Endodermal cell (in vitro differentiated cells): ENCODE results near the gene PRPSAP2. TPM values are rescaled to one million over a fixed set of nuclear protein-coding genes. Genes with fewer than 3 reads are reported as not detected.

Source experiments
- DNase-seq: peaks from one replicate; pipeline ENCODE4 v3.0.0-alpha.2; 2017
- H3K27ac ChIP-seq: 2 replicates; pipeline ENCODE4 v1.5.1; 2013; ENCODE audit warnings: mild to moderate bottlenecking, low read depth, low read length, moderate library complexity
- H3K27me3 ChIP-seq: 2 replicates; pipeline ENCODE4 v1.6.1; 2013; ENCODE audit warnings: mild to moderate bottlenecking, low read length, moderate library complexity; ENCODE audit not compliant: insufficient read depth, control insufficient read depth, poor library complexity, severe bottlenecking
- H3K36me3 ChIP-seq: 2 replicates; pipeline ENCODE4 v1.7.0; 2013; ENCODE audit warnings: mild to moderate bottlenecking, low read length, moderate library complexity; ENCODE audit not compliant: control insufficient read depth, insufficient read depth
- H3K4me1 ChIP-seq: one replicate; pipeline ENCODE4 v1.7.0; 2013; ENCODE audit warnings: low read length; ENCODE audit not compliant: control insufficient read depth, insufficient read depth
- H3K4me3 ChIP-seq: 2 replicates; pipeline ENCODE4 v1.5.1; 2013; ENCODE audit warnings: mild to moderate bottlenecking, low read length, moderate library complexity
- H3K9ac ChIP-seq: 2 replicates; pipeline ENCODE4 v1.6.1; 2013; ENCODE audit warnings: mild to moderate bottlenecking, low read length, moderate library complexity; ENCODE audit not compliant: poor library complexity, severe bottlenecking; ENCODE audit errors: extremely low read depth
- H3K9me3 ChIP-seq: 2 replicates; pipeline ENCODE4 v1.6.1; 2013; ENCODE audit warnings: mild to moderate bottlenecking, low read length, moderate library complexity; ENCODE audit not compliant: control insufficient read depth
- H3K27ac Mint-ChIP-seq: 2 replicates; pipeline ENCODE4 v1.8.0; 2020; ENCODE audit warnings: mixed read lengths
- H3K27me3 Mint-ChIP-seq: 2 replicates; pipeline ENCODE4 v1.8.0; 2021; ENCODE audit warnings: mild to moderate bottlenecking, mixed read lengths; ENCODE audit not compliant: insufficient read depth
- H3K36me3 Mint-ChIP-seq: 2 replicates; pipeline ENCODE4 v1.8.0; 2020; ENCODE audit warnings: low read depth, mixed read lengths
- H3K4me1 Mint-ChIP-seq: 2 replicates; pipeline ENCODE4 v1.8.0; 2020; ENCODE audit warnings: mixed read lengths
- H3K4me3 Mint-ChIP-seq: 2 replicates; pipeline ENCODE4 v1.8.0; 2020; ENCODE audit warnings: mild to moderate bottlenecking, moderate library complexity, mixed read lengths
- H3K9me3 Mint-ChIP-seq: 2 replicates; pipeline ENCODE4 v1.8.0; 2020; ENCODE audit warnings: mild to moderate bottlenecking, mixed read lengths
- WGBS, 2 experiments: methylation state at CpG; one replicate each; pipeline versions ENCODE4 v1.1.5 to v1.1.7; 2013; ENCODE audit warnings: missing lambda C conversion rate in 2 of 2, mixed read lengths in 1 of 2; ENCODE audit not compliant: insufficient coverage in 1 of 2, insufficient read length in 1 of 2; 5-methylcytosine and 5-hydroxymethylcytosine counted together
- total RNA-seq, 2 donors: library from RNA; stranded (reverse); fragmentation: NEBNext Ultra II Directional in 1 of 2; extraction: Animal tissue kit (Norgen Biotek cat#: 25700) in 1 of 2; gene quantifications; 2 replicates in 1 of 2; 3 replicates in 1 of 2; pipeline ENCODE4 v1.2.1, GENCODE V29; 2021
- TF ChIP-seq, protein P1 (sequence below): fragments of 200-600 bp; sonication (generic); conservative IDR thresholded peaks from 2 replicates; pipeline ENCODE4 v1.5.0; 2021; ENCODE audit warnings: antibody characterized with exemption, mild to moderate bottlenecking

PRPSAP2 gene
- total RNA-seq, 2 donors from 2014 or later, result 51.3 to 57.6 TPM

DNA sequence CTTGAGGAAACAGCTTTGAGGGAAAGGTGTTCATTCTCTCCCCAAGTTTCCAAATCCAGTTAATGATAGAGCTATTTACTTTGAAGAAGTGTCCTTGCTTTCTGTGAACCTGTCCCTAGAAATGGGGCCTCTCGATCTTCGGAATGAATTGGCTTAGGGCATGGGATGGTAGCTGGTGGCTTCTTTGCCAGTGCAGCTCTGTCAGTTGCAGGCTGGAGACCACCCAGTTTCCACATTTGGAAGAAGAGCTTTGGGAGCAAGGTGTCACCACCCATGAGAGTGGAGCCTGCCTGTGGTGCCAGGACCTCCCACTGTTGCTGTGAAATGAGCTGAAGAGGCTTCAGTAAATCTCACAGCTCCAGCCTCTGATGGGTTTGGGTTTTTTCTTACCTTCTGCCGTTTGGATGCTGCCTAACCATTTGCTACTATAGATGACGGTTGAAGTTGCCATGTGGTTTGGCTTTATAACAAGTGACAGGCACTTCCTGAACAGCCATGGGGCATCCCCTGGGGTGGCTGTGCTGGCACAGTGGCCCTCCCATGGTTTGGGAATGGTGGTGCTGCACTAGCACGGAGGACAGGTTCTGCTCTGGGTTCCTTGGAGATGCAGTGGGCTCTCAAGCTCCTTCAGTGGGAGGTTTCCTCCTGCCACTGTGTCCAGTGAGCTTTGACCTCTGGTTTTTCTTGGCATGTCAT is 74.6 kb downstream of the PRPSAP2 start:
- DNase-seq, result no peak
- TF ChIP-seq, protein P1, sequence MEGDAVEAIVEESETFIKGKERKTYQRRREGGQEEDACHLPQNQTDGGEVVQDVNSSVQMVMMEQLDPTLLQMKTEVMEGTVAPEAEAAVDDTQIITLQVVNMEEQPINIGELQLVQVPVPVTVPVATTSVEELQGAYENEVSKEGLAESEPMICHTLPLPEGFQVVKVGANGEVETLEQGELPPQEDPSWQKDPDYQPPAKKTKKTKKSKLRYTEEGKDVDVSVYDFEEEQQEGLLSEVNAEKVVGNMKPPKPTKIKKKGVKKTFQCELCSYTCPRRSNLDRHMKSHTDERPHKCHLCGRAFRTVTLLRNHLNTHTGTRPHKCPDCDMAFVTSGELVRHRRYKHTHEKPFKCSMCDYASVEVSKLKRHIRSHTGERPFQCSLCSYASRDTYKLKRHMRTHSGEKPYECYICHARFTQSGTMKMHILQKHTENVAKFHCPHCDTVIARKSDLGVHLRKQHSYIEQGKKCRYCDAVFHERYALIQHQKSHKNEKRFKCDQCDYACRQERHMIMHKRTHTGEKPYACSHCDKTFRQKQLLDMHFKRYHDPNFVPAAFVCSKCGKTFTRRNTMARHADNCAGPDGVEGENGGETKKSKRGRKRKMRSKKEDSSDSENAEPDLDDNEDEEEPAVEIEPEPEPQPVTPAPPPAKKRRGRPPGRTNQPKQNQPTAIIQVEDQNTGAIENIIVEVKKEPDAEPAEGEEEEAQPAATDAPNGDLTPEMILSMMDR, result no peak
- H3K4me3 Mint-ChIP-seq, result no peak overlapping the region
- no peak overlapping the region for H3K27ac ChIP-seq
- 91 to 93% methylated on average over 2 to 5 of the region's 5 CpGs for WGBS, 2 experiments
- H3K9me3 ChIP-seq, result no peaks in the 10 kb centered on the region
- no peaks in the 10 kb centered on the region for H3K9me3 Mint-ChIP-seq
- no peaks in the 10 kb centered on the region for H3K4me1 ChIP-seq
- H3K36me3 Mint-ChIP-seq, result peaks cover 33% of the 10 kb centered on the region
- no peak overlapping the region for H3K27ac Mint-ChIP-seq
- H3K27me3 ChIP-seq, result no peaks in the 10 kb centered on the region
- no peaks in the 10 kb centered on the region for H3K27me3 Mint-ChIP-seq
- no peaks in the 10 kb centered on the region for H3K4me1 Mint-ChIP-seq
- H3K4me3 ChIP-seq, result no peak overlapping the region
- no peak overlapping the region for H3K9ac ChIP-seq
- H3K36me3 ChIP-seq, result peaks cover 29% of the 10 kb centered on the region

DNA sequence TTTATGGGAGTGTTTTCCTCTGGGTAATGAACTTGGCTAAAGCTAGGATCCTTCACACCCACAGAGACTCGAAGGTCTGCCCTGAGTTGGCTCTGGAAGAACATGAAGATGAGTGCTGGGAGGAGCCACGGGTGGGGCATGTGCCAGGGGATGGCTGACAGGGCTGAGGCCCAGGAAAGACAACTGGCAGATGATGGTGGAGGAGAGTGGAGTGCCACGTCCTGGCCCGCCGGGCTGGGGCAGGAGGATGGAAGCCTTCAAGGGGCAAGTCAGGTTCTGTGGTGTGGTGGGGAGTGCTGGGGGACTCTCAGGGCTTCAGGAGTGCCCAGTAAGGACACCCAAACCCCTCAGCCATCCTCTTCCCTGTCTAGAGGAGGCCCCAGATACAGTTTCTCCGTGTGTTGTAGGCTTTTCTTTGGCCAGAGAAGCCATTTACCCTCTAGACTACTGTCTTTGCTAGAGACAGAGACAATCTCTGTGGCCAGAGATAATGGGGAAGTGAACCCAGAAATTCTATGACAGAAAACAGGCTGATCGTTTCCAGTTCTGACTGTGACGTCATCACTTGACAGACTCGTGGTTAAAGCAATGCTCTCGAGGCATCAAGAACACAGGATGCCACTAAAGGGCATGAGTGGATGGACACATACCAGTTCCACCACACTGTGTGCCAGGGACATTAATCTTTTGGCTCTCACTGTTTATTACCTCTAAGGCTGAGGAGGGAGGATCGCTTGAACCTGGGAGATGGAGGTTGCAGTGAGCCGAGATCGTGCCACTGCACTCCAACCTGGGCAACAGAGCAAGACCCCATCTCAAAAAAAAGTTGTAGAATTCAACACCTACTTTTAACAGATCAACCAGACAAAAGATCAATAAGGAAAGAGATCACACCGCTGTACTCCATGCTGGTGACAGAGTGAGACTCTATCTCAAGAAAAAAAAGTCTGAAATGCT is 75.4 kb downstream of the PRPSAP2 start:
- H3K4me3 ChIP-seq, result no peak overlapping the region
- no peaks in the 10 kb centered on the region for H3K9me3 Mint-ChIP-seq
- TF ChIP-seq, protein P1, result no peak
- H3K27ac Mint-ChIP-seq, result no peak overlapping the region
- no peak for DNase-seq
- no peaks in the 10 kb centered on the region for H3K4me1 Mint-ChIP-seq
- H3K9me3 ChIP-seq, result no peaks in the 10 kb centered on the region
- no peak overlapping the region for H3K27ac ChIP-seq
- no peak overlapping the region for H3K4me3 Mint-ChIP-seq
- H3K9ac ChIP-seq, result no peak overlapping the region
- no peaks in the 10 kb centered on the region for H3K4me1 ChIP-seq
- H3K36me3 Mint-ChIP-seq, result peaks cover 30% of the 10 kb centered on the region
- H3K27me3 ChIP-seq, result no peaks in the 10 kb centered on the region
- WGBS, 2 experiments, result 93 to 94% methylated on average over 7 to 14 of the region's 14 CpGs
- H3K27me3 Mint-ChIP-seq, result no peaks in the 10 kb centered on the region
- peaks cover 22% of the 10 kb centered on the region for H3K36me3 ChIP-seq

DNA sequence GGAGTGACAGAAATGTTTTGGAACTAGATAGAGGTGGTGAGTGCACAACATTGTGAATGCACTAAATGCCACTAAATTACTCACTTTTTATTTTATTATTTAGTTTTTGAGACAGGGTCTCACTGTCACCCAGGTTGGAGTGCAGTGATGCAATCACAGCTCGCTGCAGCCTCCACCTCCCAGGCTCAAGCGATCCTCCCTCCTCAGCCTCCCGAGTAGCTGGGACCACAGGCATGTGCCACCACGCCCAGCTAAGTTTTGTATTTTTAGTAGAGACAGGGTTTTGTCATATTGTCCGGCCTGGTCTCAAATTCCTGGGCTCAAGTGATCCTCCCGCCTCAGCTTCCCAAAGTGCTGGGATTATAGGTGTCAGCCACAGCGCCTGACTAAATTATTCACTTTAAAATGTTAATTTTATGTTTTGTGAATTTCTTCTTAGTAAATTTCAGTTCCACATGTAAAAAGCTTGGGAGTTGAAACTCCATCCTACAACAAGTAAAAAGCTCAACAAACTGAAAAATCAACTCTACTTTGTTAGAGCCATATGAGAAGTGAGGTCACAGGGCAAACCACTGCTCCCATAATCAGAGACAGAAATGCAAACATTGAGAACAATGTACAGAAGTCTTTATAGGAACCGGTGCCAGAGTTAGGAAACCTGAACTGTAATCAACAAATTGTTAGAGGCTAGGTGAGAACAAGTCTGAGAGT is 80.2 kb downstream of the PRPSAP2 start:
- Histone ChIP-seq H3K36me3 (no peaks in the 10 kb centered on the region), H3K27me3 (no peaks in the 10 kb centered on the region), H3K27ac (no peak overlapping the region), H3K4me1 (no peaks in the 10 kb centered on the region), H3K4me3 (no peak overlapping the region), H3K9ac (no peak overlapping the region), H3K9me3 (no peaks in the 10 kb centered on the region)
- Mint-ChIP-seq H3K27me3 (no peaks in the 10 kb centered on the region), H3K27ac (no peak overlapping the region), H3K9me3 (no peaks in the 10 kb centered on the region), H3K36me3 (no peaks in the 10 kb centered on the region), H3K4me3 (no peak overlapping the region), H3K4me1 (no peaks in the 10 kb centered on the region)
- TF ChIP-seq, protein P1, result no peak
- DNase-seq, result no peak
- WGBS, 2 experiments, result 90% methylated on average over 6 to 8 of the region's 8 CpGs
